HG03095 (cell line): ENCODE results near the gene AZGP1.
"Not testable (repeated sequence)": the region's sequence is repeated elsewhere in the genome, so short reads cannot be mapped to it uniquely, and the experiment has no call there.

ENCODE experiments used
- ATAC-seq: cut with Tn5 transposase; IDR thresholded peaks from one replicate; pipeline ENCODE4 v1.9.1; 2021; ENCODE audit warnings: moderate library complexity; ENCODE audit not compliant: unreplicated experiment

Gene AZGP1

GRCh38 chr7:99997545-99998137 lies 21.8 kb upstream of the AZGP1 start:
- no peak for ATAC-seq

- no peak for ATAC-seq
These were observed 21.1 kb upstream of the AZGP1 start for GRCh38 chr7:99996755-99997544.

- no peak for ATAC-seq
These were observed 19.0 kb upstream of the AZGP1 start for GRCh38 chr7:99994819-99995218.

GRCh38 chr7:99992330-99993038 lies 16.7 kb upstream of the AZGP1 start:
- ATAC-seq: no peak

GRCh38 chr7:99991543-99991942 lies 15.7 kb upstream of the AZGP1 start:
- ATAC-seq: not testable (repeated sequence)

GRCh38 chr7:99990460-99990852 lies 14.6 kb upstream of the AZGP1 start:
- ATAC-seq: no peak

- ATAC-seq: no peak
These were observed 12.0 kb upstream of the AZGP1 start for GRCh38 chr7:99987846-99988245.

GRCh38 chr7:99987306-99987705 lies 11.5 kb upstream of the AZGP1 start:
- not testable (repeated sequence) for ATAC-seq

GRCh38 chr7:99984593-99984992 lies 8.8 kb upstream of the AZGP1 start:
- no peak for ATAC-seq

GRCh38 chr7:99981066-99981465 lies 5.2 kb upstream of the AZGP1 start:
- ATAC-seq: not testable (repeated sequence)

GRCh38 chr7:99980448-99980872 lies 4.6 kb upstream of the AZGP1 start:
- not testable (repeated sequence) for ATAC-seq

- not testable (repeated sequence) for ATAC-seq
These were observed 4.0 kb upstream of the AZGP1 start for GRCh38 chr7:99979814-99980225.

GRCh38 chr7:99976626-99977025 lies 795 bp upstream of the AZGP1 start:
- ATAC-seq: no peak

GRCh38 chr7:99974681-99975080 lies 1.1 kb downstream of the AZGP1 start:
- no peak for ATAC-seq

- not testable (repeated sequence) for ATAC-seq
These were observed 2.0 kb downstream of the AZGP1 start for GRCh38 chr7:99973817-99974216.

- ATAC-seq: no peak
These were observed 4.6 kb downstream of the AZGP1 start for GRCh38 chr7:99971242-99971641.

GRCh38 chr7:99969813-99970212 lies 6.0 kb downstream of the AZGP1 start:
- ATAC-seq: not testable (repeated sequence)

GRCh38 chr7:99969298-99969697 lies 6.5 kb downstream of the AZGP1 start:
- ATAC-seq: no peak

- no peak for ATAC-seq
These were observed 17.1 kb downstream of the AZGP1 start for GRCh38 chr7:99958564-99959227.

GRCh38 chr7:99955247-99955646 lies 20.6 kb downstream of the AZGP1 start:
- ATAC-seq: no peak

GRCh38 chr7:99954643-99955042 lies 21.2 kb downstream of the AZGP1 start:
- not testable (repeated sequence) for ATAC-seq
